Naive thymus-derived CD4-positive, alpha-beta T cell (primary cell): ENCODE results near the gene CACNB4. TPM values are rescaled to one million over a fixed set of nuclear protein-coding genes. Genes with fewer than 3 reads are reported as not detected.

Source experiments
- ATAC-seq: fragments of 150-1000 bp; cut with Tn5 transposase; 2 replicates; pipeline ENCODE4 v1.10.0; 2021; ENCODE audit warnings: mild to moderate bottlenecking, moderate library complexity
- CTCF ChIA-PET: fragments of 350-600 bp; sonication (Branson Sonifier 250); formaldehyde crosslinking; loops from one replicate; lab custom pipeline; 2021; ENCODE audit warnings: antibody characterized with exemption; lab: Charles Lee
- POLR2A ChIA-PET: fragments of 350-600 bp; sonication (Branson Sonifier 250); formaldehyde crosslinking; loops from one replicate; lab custom pipeline; 2021; ENCODE audit warnings: antibody characterized with exemption, inconsistent platforms; lab: Charles Lee
- DNase-seq, 9 donors: peaks; one replicate each; pipeline versions ENCODE4 v3.0.0 to v3.0.0-alpha.2; 2020 to 2022; ENCODE audit warnings: mixed read lengths in 1 of 9
- H3K27ac ChIP-seq: one replicate; pipeline ENCODE4 v1.7.0; 2013; ENCODE audit warnings: mild to moderate bottlenecking, low read depth, low read length, moderate library complexity
- H3K27me3 ChIP-seq, 2 donors: one replicate each; pipeline ENCODE4 v1.7.0; 2013; ENCODE audit warnings: low read length in 2 of 2, mild to moderate bottlenecking in 2 of 2, moderate library complexity in 2 of 2; ENCODE audit not compliant: control insufficient read depth in 2 of 2, insufficient read depth in 2 of 2
- H3K36me3 ChIP-seq, 3 experiments: 1 replicate in 2 of 3; 2 replicates in 1 of 3; pipeline ENCODE4 v1.7.0; 2013; ENCODE audit warnings: low read length in 3 of 3, mild to moderate bottlenecking in 3 of 3, moderate library complexity in 1 of 3; ENCODE audit not compliant: insufficient read depth in 3 of 3, control insufficient read depth in 2 of 3
- H3K4me1 ChIP-seq, 2 donors: one replicate each; pipeline ENCODE4 v1.7.0; 2013; ENCODE audit warnings: low read length in 2 of 2, mild to moderate bottlenecking in 2 of 2, moderate library complexity in 1 of 2; ENCODE audit not compliant: control insufficient read depth in 2 of 2, insufficient read depth in 2 of 2
- H3K4me3 ChIP-seq: 2 replicates; pipeline ENCODE4 v1.7.0; 2013; ENCODE audit warnings: mild to moderate bottlenecking, low read length
- H3K9me3 ChIP-seq, 3 experiments: 1 replicate in 2 of 3; 2 replicates in 1 of 3; pipeline ENCODE4 v1.7.0; 2013; ENCODE audit warnings: low read length in 3 of 3; ENCODE audit not compliant: control insufficient read depth in 2 of 3
- H3K27ac Mint-ChIP-seq, 9 donors: one replicate each; pipeline ENCODE4 v1.8.0; 2020 to 2022; ENCODE audit warnings: mixed read lengths in 9 of 9, mild to moderate bottlenecking in 8 of 9, moderate library complexity in 5 of 9, inconsistent platforms in 2 of 9
- H3K27me3 Mint-ChIP-seq, 5 donors: one replicate each; pipeline ENCODE4 v1.8.0; 2021 to 2022; ENCODE audit warnings: mixed read lengths in 5 of 5, mild to moderate bottlenecking in 1 of 5
- H3K36me3 Mint-ChIP-seq, 5 donors: one replicate each; pipeline ENCODE4 v1.8.0; 2020 to 2022; ENCODE audit warnings: mixed read lengths in 5 of 5, mild to moderate bottlenecking in 3 of 5, inconsistent platforms in 1 of 5
- H3K4me1 Mint-ChIP-seq, 7 donors: one replicate each; pipeline ENCODE4 v1.8.0; 2020 to 2022; ENCODE audit warnings: mixed read lengths in 7 of 7, mild to moderate bottlenecking in 3 of 7, inconsistent platforms in 1 of 7
- H3K4me3 Mint-ChIP-seq, 10 donors: one replicate each; pipeline ENCODE4 v1.8.0; 2020 to 2022; ENCODE audit warnings: mild to moderate bottlenecking in 10 of 10, mixed read lengths in 10 of 10, moderate library complexity in 6 of 10, inconsistent platforms in 2 of 10
- H3K9me3 Mint-ChIP-seq, 11 donors: one replicate each; pipeline ENCODE4 v1.8.0; 2020 to 2022; ENCODE audit warnings: mixed read lengths in 11 of 11, mild to moderate bottlenecking in 4 of 11, inconsistent platforms in 1 of 11, moderate library complexity in 1 of 11
- intact Hi-C, 2 donors: fragments of 100-400 bp; cut with micrococcal nuclease; formaldehyde crosslinking; loops; one replicate each; pipeline ENCODE4 v1.15.1; 2023
- polyA plus RNA-seq, 2 donors: library from polyadenylated mRNA; unstranded; fragments of 300-500 nt; fragmentation: Illumina TruSeq; gene quantifications; one replicate each; pipeline ENCODE4 v1.2.3, GENCODE V29; 2021
- total RNA-seq, 6 experiments: library from RNA in 5 of 6; stranded (reverse) in 5 of 6; gene quantifications; 1 replicate in 5 of 6; 2 replicates in 1 of 6; pipeline ENCODE4 v1.2.3 and lab custom pipeline; 2021 to 2026

Gene CACNB4
- total and polyA plus RNA-seq, 7 experiments from 2014 or later, result 0.16 to 2.5 (median 0.42) TPM; not detected in 2

- Mint-ChIP-seq H3K9me3 (peaks cover 0 to 1% (median 0%) of the 10 kb centered on the region in 11 donors), H3K27ac (no peak overlapping the region), H3K27me3 (peaks cover 0 to 5% (median 4%) of the 10 kb centered on the region in 5 donors), H3K4me1 (no peaks in the 10 kb centered on the region), H3K36me3 (no peaks in the 10 kb centered on the region), H3K4me3 (no peak overlapping the region)
- intact Hi-C loops, result no loop called here
- ChIA-PET POLR2A (no interaction called here), CTCF (no interaction called here)
- DNase-seq (no peak), ATAC-seq (no peak)
- Histone ChIP-seq H3K9me3 (no peaks in the 10 kb centered on the region), H3K4me1 (no peaks in the 10 kb centered on the region), H3K4me3 (no peak overlapping the region), H3K27me3 (no peaks in the 10 kb centered on the region), H3K36me3 (no peaks in the 10 kb centered on the region), H3K27ac (no peak overlapping the region)
Observed at GRCh38 chr2:152078662-152079061, 20.2 kb downstream of the CACNB4 start.

- Mint-ChIP-seq H3K4me1 (no peaks in the 10 kb centered on the region), H3K9me3 (peaks cover 0 to 1% (median 0%) of the 10 kb centered on the region in 11 donors), H3K27ac (no peak overlapping the region), H3K27me3 (peaks cover 0 to 5% (median 4%) of the 10 kb centered on the region in 5 donors), H3K36me3 (no peaks in the 10 kb centered on the region), H3K4me3 (no peak overlapping the region)
- DNase-seq (no peak), ATAC-seq (no peak)
- Histone ChIP-seq H3K9me3 (no peaks in the 10 kb centered on the region), H3K27me3 (no peaks in the 10 kb centered on the region), H3K4me3 (no peak overlapping the region), H3K4me1 (no peaks in the 10 kb centered on the region), H3K36me3 (no peaks in the 10 kb centered on the region), H3K27ac (no peak overlapping the region)
- ChIA-PET CTCF (no interaction called here), POLR2A (no interaction called here)
- intact Hi-C loops, result no loop called here
Observed at GRCh38 chr2:152078023-152078422, 20.8 kb downstream of the CACNB4 start.

GRCh38 chr2:152075461-152076050 is 23.3 kb downstream of the CACNB4 start:
- DNase-seq (no peak), ATAC-seq (no peak)
- ChIA-PET CTCF (no interaction called here), POLR2A (no interaction called here)
- H3K27me3 ChIP-seq, result no peaks in the 10 kb centered on the region
- peaks cover 0 to 4% (median 2%) of the 10 kb centered on the region in 5 donors for H3K27me3 Mint-ChIP-seq
- H3K9me3 Mint-ChIP-seq, result no peaks in the 10 kb centered on the region
- intact Hi-C loops, result no loop called here
- H3K27ac Mint-ChIP-seq, result no peak overlapping the region
- H3K9me3 ChIP-seq, result no peaks in the 10 kb centered on the region
- H3K4me1 ChIP-seq, result no peaks in the 10 kb centered on the region
- no peak overlapping the region for H3K4me3 ChIP-seq
- H3K4me1 Mint-ChIP-seq, result no peaks in the 10 kb centered on the region
- no peaks in the 10 kb centered on the region for H3K36me3 Mint-ChIP-seq
- H3K27ac ChIP-seq, result no peak overlapping the region
- no peaks in the 10 kb centered on the region for H3K36me3 ChIP-seq
- H3K4me3 Mint-ChIP-seq, result no peak overlapping the region

GRCh38 chr2:152072011-152072410 is 26.8 kb downstream of the CACNB4 start:
- Histone ChIP-seq H3K27ac (no peak overlapping the region), H3K4me3 (no peak overlapping the region), H3K36me3 (no peaks in the 10 kb centered on the region), H3K4me1 (no peaks in the 10 kb centered on the region), H3K27me3 (no peaks in the 10 kb centered on the region), H3K9me3 (no peaks in the 10 kb centered on the region)
- no peak for ATAC-seq
- DNase-seq, result no peak
- Mint-ChIP-seq H3K27ac (no peak overlapping the region), H3K4me3 (no peak overlapping the region), H3K36me3 (no peaks in the 10 kb centered on the region), H3K9me3 (peaks cover 0 to 2% (median 0%) of the 10 kb centered on the region in 11 donors), H3K4me1 (no peaks in the 10 kb centered on the region), H3K27me3 (peaks cover 0 to 4% (median 0%) of the 10 kb centered on the region in 5 donors)
- CTCF ChIA-PET, result no interaction called here
- POLR2A ChIA-PET, result no interaction called here
- intact Hi-C loops, result no loop called here

DNA sequence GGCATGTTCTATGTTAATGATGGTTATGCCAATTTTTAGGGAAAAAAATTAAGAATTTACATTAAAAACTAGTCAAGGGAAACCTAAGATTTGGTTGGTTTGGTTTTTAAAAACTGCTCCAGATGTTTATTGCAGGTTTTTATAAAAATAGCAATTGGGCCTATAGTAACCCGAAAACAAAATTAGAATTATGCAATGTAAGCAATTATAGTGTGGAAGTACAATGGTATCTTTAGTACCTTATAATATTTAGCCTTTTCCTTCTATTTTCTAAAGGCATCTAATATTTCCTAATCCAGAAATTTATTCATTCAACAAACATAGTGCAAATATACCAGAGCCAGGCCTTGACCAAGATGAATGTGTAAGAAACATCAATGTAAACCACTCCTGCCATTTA is 27.3 kb downstream of the CACNB4 start:
- ATAC-seq, result no peak
- H3K27ac ChIP-seq, result no peak overlapping the region
- H3K27me3 Mint-ChIP-seq, result peaks cover 0 to 4% (median 0%) of the 10 kb centered on the region in 5 donors
- peaks cover 0 to 3% (median 0%) of the 10 kb centered on the region in 11 donors for H3K9me3 Mint-ChIP-seq
- intact Hi-C loops, result no loop called here
- H3K4me1 Mint-ChIP-seq, result no peaks in the 10 kb centered on the region
- POLR2A ChIA-PET, result no interaction called here
- no peaks in the 10 kb centered on the region for H3K27me3 ChIP-seq
- no peak for DNase-seq
- CTCF ChIA-PET, result no interaction called here
- no peak overlapping the region for H3K4me3 ChIP-seq
- no peaks in the 10 kb centered on the region for H3K9me3 ChIP-seq
- H3K4me3 Mint-ChIP-seq, result no peak overlapping the region
- no peaks in the 10 kb centered on the region for H3K36me3 Mint-ChIP-seq
- H3K36me3 ChIP-seq, result no peaks in the 10 kb centered on the region
- no peaks in the 10 kb centered on the region for H3K4me1 ChIP-seq
- no peak overlapping the region for H3K27ac Mint-ChIP-seq

GRCh38 chr2:152071092-152071491 is 27.8 kb downstream of the CACNB4 start:
- no peaks in the 10 kb centered on the region for H3K36me3 Mint-ChIP-seq

GRCh38 chr2:152068226-152068625 is 30.6 kb downstream of the CACNB4 start:
- intact Hi-C loops, result no loop called here
- Mint-ChIP-seq H3K36me3 (no peaks in the 10 kb centered on the region), H3K4me1 (no peaks in the 10 kb centered on the region), H3K27me3 (peaks cover 2 to 12% (median 7%) of the 10 kb centered on the region in 5 donors), H3K4me3 (no peak overlapping the region), H3K27ac (no peak overlapping the region), H3K9me3 (peaks cover 0 to 3% (median 0%) of the 10 kb centered on the region in 11 donors)
- Histone ChIP-seq H3K36me3 (no peaks in the 10 kb centered on the region), H3K4me1 (no peaks in the 10 kb centered on the region), H3K4me3 (no peak overlapping the region), H3K27me3 (no peaks in the 10 kb centered on the region), H3K27ac (no peak overlapping the region), H3K9me3 (no peaks in the 10 kb centered on the region)
- ATAC-seq (no peak), DNase-seq (no peak)
- CTCF ChIA-PET, result no interaction called here
- POLR2A ChIA-PET, result no interaction called here

More at GRCh38 chr2:152071092-152071491, 27.8 kb downstream of the CACNB4 start:
- peaks cover 0 to 3% (median 0%) of the 10 kb centered on the region in 11 donors for H3K9me3 Mint-ChIP-seq
- ChIA-PET POLR2A (no interaction called here), CTCF (no interaction called here)
- H3K4me1 Mint-ChIP-seq, result no peaks in the 10 kb centered on the region
- no peaks in the 10 kb centered on the region for H3K4me1 ChIP-seq
- H3K36me3 ChIP-seq, result no peaks in the 10 kb centered on the region
- H3K4me3 ChIP-seq, result no peak overlapping the region
- H3K27me3 ChIP-seq, result no peaks in the 10 kb centered on the region
- H3K27ac ChIP-seq, result no peak overlapping the region
- peak; percentile 29 for ATAC-seq
- intact Hi-C loops, result no loop called here
- H3K4me3 Mint-ChIP-seq, result no peak overlapping the region
- no peak overlapping the region for H3K27ac Mint-ChIP-seq
- no peaks in the 10 kb centered on the region for H3K9me3 ChIP-seq
- DNase-seq, result no peak
- peaks cover 0 to 4% (median 2%) of the 10 kb centered on the region in 5 donors for H3K27me3 Mint-ChIP-seq
